Fibroblast of villous mesenchyme (primary cell): Measurements from ENCODE around the gene SPATA1. TPM values are rescaled to one million over a fixed set of nuclear protein-coding genes. Genes with fewer than 3 reads are reported as not detected.
A peak's percentile ranks its signal among the peaks of the same experiment; 100 is the strongest.

Experiments
- DNase-seq: peaks from one replicate; pipeline ENCODE4 v3.0.0-alpha.2; 2010; ENCODE audit warnings: low read depth
- H3K4me3 ChIP-seq: 2 replicates; pipeline ENCODE4 v1.5.1; 2011; ENCODE audit warnings: low read depth, mild to moderate bottlenecking, low read length
- CTCF ChIP-seq: IDR thresholded peaks from 2 replicates; pipeline ENCODE4 v1.5.1; 2012; ENCODE audit warnings: low read depth, mild to moderate bottlenecking, low read length; ENCODE audit not compliant: insufficient read depth
- total RNA-seq: library from RNA; depleted of rRNA; stranded (reverse); fragments of >200 nt; gene quantifications from 2 replicates; pipeline ENCODE4 v1.2.3, GENCODE V29; 2012

SPATA1 gene
- total RNA-seq, 1 donor, result 0.43 TPM

GRCh38 chr1:84540759-84541158 lies 34.6 kb downstream of the SPATA1 start:
- H3K4me3 ChIP-seq, result no peak overlapping the region
- TF ChIP-seq CTCF, result no peak
- peak; percentile 91 for DNase-seq

DNA sequence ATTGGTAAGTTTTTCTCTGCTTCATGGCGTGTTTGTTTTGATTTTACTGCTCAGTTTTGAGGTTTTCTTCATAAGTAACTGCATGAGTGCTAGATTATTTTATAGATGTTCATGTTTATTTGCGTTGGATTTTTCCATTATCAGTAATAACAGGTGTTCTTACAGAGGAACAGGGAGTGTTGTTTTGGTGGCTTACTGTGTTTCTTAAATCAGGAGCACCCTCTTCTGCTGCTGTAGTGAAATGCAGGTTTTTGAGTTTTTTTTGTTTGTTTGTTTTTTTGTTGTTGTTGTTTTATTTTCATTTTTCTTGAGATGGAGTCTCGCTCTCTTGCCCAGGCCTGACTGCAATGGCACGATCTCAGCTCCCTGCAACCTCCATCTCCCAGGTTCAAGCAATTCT lies 35.5 kb downstream of the SPATA1 start:
- no peak overlapping the region for H3K4me3 ChIP-seq
- DNase-seq, result peak; percentile 33
- peak; percentile 17 for TF ChIP-seq CTCF

DNA sequence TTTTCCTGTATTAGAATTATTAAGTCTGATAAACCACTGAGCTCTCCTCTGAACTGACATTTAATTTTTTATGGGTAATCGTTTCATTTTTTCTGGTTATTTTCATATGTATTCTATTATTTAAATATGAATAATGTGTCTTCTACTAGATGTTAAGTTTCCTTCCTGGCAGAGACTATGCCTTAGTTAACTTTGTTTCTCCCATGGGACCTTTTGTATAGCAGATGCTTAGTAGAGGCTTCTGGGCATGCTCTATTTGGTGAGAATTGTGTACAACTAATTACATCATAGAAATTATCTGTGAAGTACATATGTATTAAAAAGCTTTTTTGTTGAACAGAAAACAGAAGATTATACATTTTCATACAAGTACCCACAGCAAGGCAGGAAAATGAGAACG lies 44.6 kb downstream of the SPATA1 start:
- no peak for DNase-seq
- TF ChIP-seq CTCF, result no peak
- H3K4me3 ChIP-seq, result no peak overlapping the region

DNA sequence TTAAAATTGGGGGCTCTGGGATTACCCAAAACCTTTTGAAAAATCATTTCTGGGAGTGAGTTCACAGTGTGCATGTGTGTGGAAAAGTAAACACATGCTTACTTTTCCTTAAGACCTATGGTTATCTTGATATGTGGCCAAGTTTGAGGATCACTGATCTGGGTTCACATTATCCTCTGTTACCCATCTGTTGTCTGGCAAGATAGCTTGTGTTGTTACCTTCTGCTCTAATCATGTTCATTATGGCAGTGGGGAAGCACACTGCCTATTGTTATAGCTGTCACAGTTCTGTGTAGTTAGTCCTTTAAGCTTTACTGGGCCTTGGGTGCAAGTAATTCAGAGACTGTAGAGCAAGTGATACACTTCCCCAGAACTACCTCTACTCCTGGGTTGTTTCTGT lies 63.0 kb downstream of the SPATA1 start:
- no peak for DNase-seq
- H3K4me3 ChIP-seq, result no peak overlapping the region
- no peak for TF ChIP-seq CTCF

GRCh38 chr1:84570436-84571149 lies 64.4 kb downstream of the SPATA1 start:
- TF ChIP-seq CTCF, result no peak
- DNase-seq, result peak; percentile 42
- no peak overlapping the region for H3K4me3 ChIP-seq

DNA sequence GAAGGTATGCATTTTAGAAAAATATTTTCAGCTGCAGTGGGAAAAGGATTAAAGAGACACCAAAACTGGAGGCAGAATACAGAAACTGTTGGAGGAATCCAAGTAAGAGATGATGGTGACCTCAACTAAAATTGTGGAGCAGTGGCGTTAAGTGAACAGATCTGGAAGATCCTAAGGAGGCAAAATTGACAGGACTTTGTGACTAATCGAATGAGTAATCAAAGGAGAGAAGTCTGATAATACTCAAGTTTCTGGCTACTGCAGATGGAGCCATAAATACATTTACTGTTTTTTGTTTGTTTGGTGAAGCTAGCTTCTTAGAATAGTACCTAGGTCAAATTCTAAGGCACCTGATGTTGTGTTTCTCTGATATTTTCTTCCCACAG lies 65.0 kb downstream of the SPATA1 start:
- no peak for DNase-seq
- no peak for TF ChIP-seq CTCF
- no peak overlapping the region for H3K4me3 ChIP-seq

- no peak for DNase-seq
Observed at GRCh38 chr1:84573481-84573966, 67.3 kb downstream of the SPATA1 start.

More at GRCh38 chr1:84573481-84573966, 67.3 kb downstream of the SPATA1 start:
- no peak for TF ChIP-seq CTCF
- H3K4me3 ChIP-seq, result peak overlapping the region; percentile 77
